ENCODE data around the gene GALC.

DNA sequence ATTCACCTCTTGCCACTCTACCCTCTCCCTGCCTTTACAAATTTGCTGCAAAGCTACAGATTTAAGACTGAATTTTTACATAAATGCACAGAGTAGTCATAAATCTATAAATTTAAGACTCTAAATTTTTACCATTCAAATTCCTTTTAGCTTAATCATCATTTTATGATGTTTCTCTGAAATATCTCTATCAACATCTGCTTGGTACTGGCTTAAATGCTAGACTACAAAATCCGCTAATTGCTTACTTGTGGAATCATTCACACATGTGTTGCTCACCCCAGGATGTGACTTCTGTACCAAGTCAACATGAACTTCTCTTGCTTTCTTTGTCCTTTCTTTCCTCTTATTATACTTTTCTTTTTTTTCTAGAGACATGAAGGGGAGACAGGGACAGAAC is 109.2 kb downstream of the GALC start:
- TF ChIP-seq, protein P1, sequence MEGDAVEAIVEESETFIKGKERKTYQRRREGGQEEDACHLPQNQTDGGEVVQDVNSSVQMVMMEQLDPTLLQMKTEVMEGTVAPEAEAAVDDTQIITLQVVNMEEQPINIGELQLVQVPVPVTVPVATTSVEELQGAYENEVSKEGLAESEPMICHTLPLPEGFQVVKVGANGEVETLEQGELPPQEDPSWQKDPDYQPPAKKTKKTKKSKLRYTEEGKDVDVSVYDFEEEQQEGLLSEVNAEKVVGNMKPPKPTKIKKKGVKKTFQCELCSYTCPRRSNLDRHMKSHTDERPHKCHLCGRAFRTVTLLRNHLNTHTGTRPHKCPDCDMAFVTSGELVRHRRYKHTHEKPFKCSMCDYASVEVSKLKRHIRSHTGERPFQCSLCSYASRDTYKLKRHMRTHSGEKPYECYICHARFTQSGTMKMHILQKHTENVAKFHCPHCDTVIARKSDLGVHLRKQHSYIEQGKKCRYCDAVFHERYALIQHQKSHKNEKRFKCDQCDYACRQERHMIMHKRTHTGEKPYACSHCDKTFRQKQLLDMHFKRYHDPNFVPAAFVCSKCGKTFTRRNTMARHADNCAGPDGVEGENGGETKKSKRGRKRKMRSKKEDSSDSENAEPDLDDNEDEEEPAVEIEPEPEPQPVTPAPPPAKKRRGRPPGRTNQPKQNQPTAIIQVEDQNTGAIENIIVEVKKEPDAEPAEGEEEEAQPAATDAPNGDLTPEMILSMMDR (IDR thresholded peaks at IDR 0.05) = no peak
- no peak for TF ChIP-seq POLR2A (IDR thresholded peaks at IDR 0.05)
